Activated CD8-positive, alpha-beta memory T cell treated with anti-CD3 and anti-CD28 coated beads for 24 hours (primary cell): ENCODE data around the gene NKPD1.

Source experiments
- DNase-seq: peaks from one replicate; pipeline ENCODE4 v3.0.0-alpha.2; 2020

NKPD1 gene

GRCh38 chr19:45160870-45161737 is at the start of gene NKPD1:
TSS of gene NKPD1 (minus strand) at chr19:45160982. CDS start at chr19:45160150, 832 bp downstream.
- DNase-seq = no peak

GRCh38 chr19:45206328-45206727 is 45.5 kb upstream of the NKPD1 start:
- DNase-seq = no peak

GRCh38 chr19:45205810-45206209 is 45.0 kb upstream of the NKPD1 start:
- no peak for DNase-seq

- no peak for DNase-seq
These were observed 41.9 kb upstream of the NKPD1 start for GRCh38 chr19:45202637-45203036.

- no peak for DNase-seq
These were observed 39.8 kb upstream of the NKPD1 start for GRCh38 chr19:45200568-45200967.

- DNase-seq = no peak
These were observed 35.0 kb upstream of the NKPD1 start for GRCh38 chr19:45195764-45196163.

- no peak for DNase-seq
These were observed 30.6 kb upstream of the NKPD1 start for GRCh38 chr19:45191375-45191774.

GRCh38 chr19:45189971-45190370 is 29.2 kb upstream of the NKPD1 start:
- no peak for DNase-seq

GRCh38 chr19:45187421-45188100 is 26.8 kb upstream of the NKPD1 start:
- DNase-seq = no peak

- no peak for DNase-seq
These were observed 25.9 kb upstream of the NKPD1 start for GRCh38 chr19:45186509-45187334.

GRCh38 chr19:45184115-45184514 is 23.3 kb upstream of the NKPD1 start:
- DNase-seq = no peak

- DNase-seq = no peak
These were observed 22.0 kb upstream of the NKPD1 start for GRCh38 chr19:45182758-45183157.

GRCh38 chr19:45180936-45181335 is 20.2 kb upstream of the NKPD1 start:
- DNase-seq = no peak

- no peak for DNase-seq
These were observed 19.1 kb upstream of the NKPD1 start for GRCh38 chr19:45179892-45180370.

- peak; percentile 77 for DNase-seq
These were observed 18.5 kb upstream of the NKPD1 start for GRCh38 chr19:45179072-45179891.

GRCh38 chr19:45178262-45179071 is 17.7 kb upstream of the NKPD1 start, which contains the start of gene BLOC1S3:
TSS of gene BLOC1S3 (plus strand) at chr19:45178784. CDS start at chr19:45179297, 513 bp downstream.
- DNase-seq = peak; percentile 99

- DNase-seq = no peak
These were observed 17.1 kb upstream of the NKPD1 start, which contains the start of gene TRAPPC6A for GRCh38 chr19:45177817-45178261. TSS of gene TRAPPC6A (minus strand) at chr19:45178237. CDS start at chr19:45178218, 19 bp downstream.

- no peak for DNase-seq
These were observed 14.9 kb upstream of the NKPD1 start for GRCh38 chr19:45175515-45176345.

GRCh38 chr19:45173816-45174215 is 13.0 kb upstream of the NKPD1 start:
- DNase-seq = no peak

GRCh38 chr19:45172611-45173208 is 11.9 kb upstream of the NKPD1 start:
- DNase-seq = no peak
